Activated CD4-positive, CD25-positive, alpha-beta regulatory T cell treated with anti-CD3 and anti-CD28 coated beads, Interleukin-2, amount 50 U/mL, for 72 hours (primary cell): ENCODE results near the gene PIGT.

ENCODE experiments used
- DNase-seq: peaks from one replicate; pipeline ENCODE4 v3.0.0; 2021

Gene PIGT

GRCh38 chr20:45402946-45403345 is 13.0 kb upstream of the PIGT start:
- no peak for DNase-seq

GRCh38 chr20:45404438-45404837 is 11.5 kb upstream of the PIGT start:
- DNase-seq, result no peak

- DNase-seq, result no peak
Observed at GRCh38 chr20:45405571-45406259, 10.2 kb upstream of the PIGT start.

GRCh38 chr20:45406260-45407066 is 9.5 kb upstream of the PIGT start:
- DNase-seq, result peak; percentile 52

- no peak for DNase-seq
Observed at GRCh38 chr20:45407067-45407745, 8.7 kb upstream of the PIGT start.

- DNase-seq, result no peak
Observed at GRCh38 chr20:45407783-45408645, 7.9 kb upstream of the PIGT start, which contains the start of gene DBNDD2. DBNDD2 (plus strand) TSS chr20:45408289; CDS start chr20:45408468, 179 bp downstream.

GRCh38 chr20:45408646-45409213 is 7.2 kb upstream of the PIGT start:
- no peak for DNase-seq

- no peak for DNase-seq
Observed at GRCh38 chr20:45409521-45410272, 6.2 kb upstream of the PIGT start.

GRCh38 chr20:45410887-45411286 is 5.1 kb upstream of the PIGT start:
- DNase-seq, result no peak

- no peak for DNase-seq
Observed at GRCh38 chr20:45412653-45413052, 3.3 kb upstream of the PIGT start.

GRCh38 chr20:45413479-45413878 is 2.5 kb upstream of the PIGT start:
- DNase-seq, result no peak

GRCh38 chr20:45416917-45417316 is 976 bp downstream of the PIGT start:
- DNase-seq, result no peak

GRCh38 chr20:45419188-45420091 is 3.5 kb downstream of the PIGT start:
- DNase-seq, result no peak

- no peak for DNase-seq
Observed at GRCh38 chr20:45420125-45420524, 4.2 kb downstream of the PIGT start.

GRCh38 chr20:45423700-45424099 is 7.8 kb downstream of the PIGT start:
- no peak for DNase-seq

GRCh38 chr20:45425561-45425960 is 9.6 kb downstream of the PIGT start:
- DNase-seq, result no peak

GRCh38 chr20:45426320-45427016 is 10.5 kb downstream of the PIGT start:
- DNase-seq, result no peak

- no peak for DNase-seq
Observed at GRCh38 chr20:45427236-45428149, 11.6 kb downstream of the PIGT start.

GRCh38 chr20:45429618-45430017 is 13.7 kb downstream of the PIGT start:
- no peak for DNase-seq
